ENCODE measurements around the gene RDH14.
A peak's percentile ranks its signal among the peaks of the same experiment; 100 is the strongest.

The RDH14 gene, protein sequence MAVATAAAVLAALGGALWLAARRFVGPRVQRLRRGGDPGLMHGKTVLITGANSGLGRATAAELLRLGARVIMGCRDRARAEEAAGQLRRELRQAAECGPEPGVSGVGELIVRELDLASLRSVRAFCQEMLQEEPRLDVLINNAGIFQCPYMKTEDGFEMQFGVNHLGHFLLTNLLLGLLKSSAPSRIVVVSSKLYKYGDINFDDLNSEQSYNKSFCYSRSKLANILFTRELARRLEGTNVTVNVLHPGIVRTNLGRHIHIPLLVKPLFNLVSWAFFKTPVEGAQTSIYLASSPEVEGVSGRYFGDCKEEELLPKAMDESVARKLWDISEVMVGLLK

GRCh38 chr2:18560031-18560796 lies at the start of gene RDH14:
Gene RDH14 (minus strand): TSS chr2:18560653. CDS start chr2:18560572, 81 bp downstream.
- DNase-seq (ENCODE audit: low read depth in 2 of 2), result peak; percentile 78 to 87

DNA sequence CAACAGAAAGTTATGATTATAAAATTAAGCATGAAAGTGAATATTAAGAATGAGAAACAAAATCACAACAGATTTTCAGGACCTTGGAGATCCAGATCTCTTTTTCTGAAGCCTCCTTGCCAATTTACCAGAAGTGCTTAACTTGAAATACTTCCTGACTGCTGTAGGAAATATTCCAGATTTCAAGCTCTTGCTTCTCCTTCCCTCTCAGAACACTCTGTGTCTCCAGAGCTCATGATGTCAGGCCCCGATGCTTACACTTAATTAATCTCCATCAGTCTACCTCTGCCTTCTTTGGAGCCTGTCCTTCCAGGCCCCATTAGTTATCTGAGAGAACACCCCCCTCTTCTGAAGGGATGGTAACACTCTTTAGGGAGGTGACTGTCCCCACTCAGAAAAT lies 49.6 kb upstream of the RDH14 start:
- no peak for DNase-seq (ENCODE audit: low read depth in 2 of 2)

- no peak for DNase-seq (ENCODE audit: low read depth in 2 of 2)
Observed at GRCh38 chr2:18605115-18605514, 44.7 kb upstream of the RDH14 start.

GRCh38 chr2:18604531-18604885 lies 44.1 kb upstream of the RDH14 start:
- DNase-seq (ENCODE audit: low read depth in 2 of 2), result no peak

- DNase-seq (ENCODE audit: low read depth in 2 of 2), result no peak
Observed at GRCh38 chr2:18603854-18604530, 43.5 kb upstream of the RDH14 start.

- DNase-seq (ENCODE audit: low read depth in 2 of 2), result no peak
Observed at GRCh38 chr2:18602298-18602697, 41.8 kb upstream of the RDH14 start.

DNA sequence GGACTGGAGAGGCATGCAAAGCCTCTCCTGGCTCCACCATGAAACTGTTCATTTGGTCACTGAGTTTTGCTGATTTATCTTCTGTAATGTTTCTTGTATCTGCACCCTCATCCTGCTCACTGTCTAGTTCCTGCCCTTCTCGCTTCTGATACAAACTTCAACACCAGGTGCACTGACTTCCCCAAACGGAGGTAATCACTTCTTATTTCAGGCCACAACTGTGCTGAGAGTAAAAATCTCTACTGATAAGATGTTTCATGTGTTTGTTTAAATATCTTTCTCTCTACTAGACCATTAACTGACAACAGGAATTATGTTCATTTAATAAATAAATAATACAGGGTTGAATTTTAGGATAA lies 39.8 kb upstream of the RDH14 start:
- DNase-seq (ENCODE audit: low read depth in 2 of 2), result no peak

- DNase-seq (ENCODE audit: low read depth in 2 of 2), result no peak
Observed at GRCh38 chr2:18599509-18600254, 39.2 kb upstream of the RDH14 start.

GRCh38 chr2:18598848-18599484 lies 38.5 kb upstream of the RDH14 start:
- no peak for DNase-seq (ENCODE audit: low read depth in 2 of 2)

DNA sequence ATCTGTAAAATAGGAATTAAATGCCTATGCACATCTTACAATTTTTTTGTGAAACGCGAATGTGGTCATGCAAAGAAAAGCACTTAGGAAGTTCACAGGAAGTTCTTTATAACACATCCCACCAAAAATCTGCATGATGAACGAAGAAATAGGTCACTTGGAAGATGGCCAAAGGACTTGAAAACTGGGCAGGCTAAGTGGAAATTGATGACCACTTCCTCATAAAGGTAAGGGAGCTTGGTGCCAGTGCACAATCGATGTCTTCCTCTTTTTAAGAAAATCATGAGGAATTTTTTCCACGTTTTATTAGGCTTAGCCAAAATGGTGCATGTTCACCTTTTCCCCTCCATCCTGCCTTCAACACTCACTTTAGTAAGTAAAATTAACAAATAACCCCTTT lies 37.2 kb upstream of the RDH14 start:
- no peak for DNase-seq (ENCODE audit: low read depth in 2 of 2)

- DNase-seq (ENCODE audit: low read depth in 2 of 2), result no peak
Observed at GRCh38 chr2:18596993-18597392, 36.5 kb upstream of the RDH14 start.

DNA sequence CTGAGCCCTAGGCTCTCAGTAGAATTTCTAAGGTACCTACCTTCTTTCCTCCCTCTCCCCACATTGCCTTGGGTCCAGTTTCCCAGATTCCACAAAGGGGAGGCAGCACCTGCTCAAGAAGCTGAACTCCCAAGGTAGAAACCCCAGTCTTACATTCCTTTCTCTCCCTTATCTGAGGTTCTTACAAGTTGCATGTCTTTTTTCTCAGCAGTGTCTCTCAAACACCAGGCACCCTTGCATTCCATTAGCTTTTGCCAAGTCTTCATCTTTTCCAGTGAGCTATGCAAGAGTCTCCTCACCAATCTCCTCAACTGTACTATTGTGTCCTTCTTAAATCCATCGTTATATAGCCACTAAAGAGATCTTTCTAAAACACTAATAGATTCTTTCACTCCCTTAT lies 33.0 kb upstream of the RDH14 start:
- DNase-seq (ENCODE audit: low read depth in 2 of 2), result no peak

- DNase-seq (ENCODE audit: low read depth in 2 of 2), result no peak
Observed at GRCh38 chr2:18592372-18592771, 31.9 kb upstream of the RDH14 start.

GRCh38 chr2:18589354-18589753 lies 28.9 kb upstream of the RDH14 start, which contains the start of gene NT5C1B:
Gene NT5C1B (minus strand): TSS chr2:18589569. CDS start chr2:18589468, 101 bp downstream.
- no peak for DNase-seq (ENCODE audit: low read depth in 2 of 2)

DNA sequence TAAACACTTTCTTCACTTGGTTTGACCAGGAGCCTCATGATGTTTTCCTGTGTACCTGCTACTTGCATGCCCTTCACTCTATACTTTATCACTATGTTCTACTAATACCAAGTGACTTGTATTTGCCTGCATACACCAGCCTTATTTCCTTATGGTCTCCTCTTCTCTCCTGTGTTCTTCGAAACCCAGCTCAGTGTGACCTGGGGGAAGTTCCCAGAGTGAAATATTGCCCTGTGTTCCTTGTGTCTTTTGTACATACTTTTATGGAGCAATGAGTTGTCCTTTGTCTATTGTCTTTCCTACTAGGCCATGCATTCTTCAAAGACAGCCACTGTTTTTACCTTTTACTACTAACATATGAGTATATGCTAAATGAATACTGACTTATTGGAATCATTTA lies 28.3 kb upstream of the RDH14 start:
- DNase-seq (ENCODE audit: low read depth in 2 of 2), result no peak

GRCh38 chr2:18588049-18588448 lies 27.6 kb upstream of the RDH14 start:
- no peak for DNase-seq (ENCODE audit: low read depth in 2 of 2)

DNA sequence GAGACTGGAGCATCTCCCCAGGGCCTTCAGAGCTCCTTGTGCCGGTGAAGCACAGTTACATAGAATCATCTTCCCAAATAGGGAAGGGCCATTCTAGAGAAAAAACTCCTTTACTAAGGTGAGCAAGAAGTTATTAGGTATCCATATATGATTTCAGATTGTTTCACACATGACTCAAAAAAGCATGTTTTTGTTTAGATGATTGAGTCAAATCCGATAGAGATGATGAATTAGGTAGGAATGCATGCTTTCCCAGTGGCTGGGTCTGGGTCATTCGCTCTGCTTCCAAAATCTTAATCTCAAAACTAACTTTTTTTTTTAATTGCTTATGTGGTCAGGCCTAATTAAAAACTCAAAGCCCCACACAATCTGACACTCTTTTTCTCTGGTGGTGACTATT lies 25.1 kb upstream of the RDH14 start:
- DNase-seq (ENCODE audit: low read depth in 2 of 2), result no peak

DNA sequence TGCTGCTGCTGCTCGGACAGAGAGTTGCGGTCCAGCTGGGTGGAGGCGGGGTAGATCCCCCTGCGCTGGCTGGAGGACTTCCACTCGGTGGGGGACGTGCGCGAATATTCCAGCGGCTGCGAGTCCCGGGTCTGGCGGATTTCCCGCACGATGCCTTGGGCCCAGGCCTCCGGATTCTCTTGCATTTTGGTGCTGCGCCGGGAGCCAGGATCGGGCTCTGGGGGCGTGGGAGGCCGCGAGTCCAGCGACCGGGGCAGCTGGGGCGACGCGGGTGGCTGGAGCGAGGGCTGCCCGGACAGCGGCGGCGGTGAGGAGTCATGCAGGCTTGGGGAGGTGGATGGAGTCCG lies 24.1 kb upstream of the RDH14 start:
- no peak for DNase-seq (ENCODE audit: low read depth in 2 of 2)

DNA sequence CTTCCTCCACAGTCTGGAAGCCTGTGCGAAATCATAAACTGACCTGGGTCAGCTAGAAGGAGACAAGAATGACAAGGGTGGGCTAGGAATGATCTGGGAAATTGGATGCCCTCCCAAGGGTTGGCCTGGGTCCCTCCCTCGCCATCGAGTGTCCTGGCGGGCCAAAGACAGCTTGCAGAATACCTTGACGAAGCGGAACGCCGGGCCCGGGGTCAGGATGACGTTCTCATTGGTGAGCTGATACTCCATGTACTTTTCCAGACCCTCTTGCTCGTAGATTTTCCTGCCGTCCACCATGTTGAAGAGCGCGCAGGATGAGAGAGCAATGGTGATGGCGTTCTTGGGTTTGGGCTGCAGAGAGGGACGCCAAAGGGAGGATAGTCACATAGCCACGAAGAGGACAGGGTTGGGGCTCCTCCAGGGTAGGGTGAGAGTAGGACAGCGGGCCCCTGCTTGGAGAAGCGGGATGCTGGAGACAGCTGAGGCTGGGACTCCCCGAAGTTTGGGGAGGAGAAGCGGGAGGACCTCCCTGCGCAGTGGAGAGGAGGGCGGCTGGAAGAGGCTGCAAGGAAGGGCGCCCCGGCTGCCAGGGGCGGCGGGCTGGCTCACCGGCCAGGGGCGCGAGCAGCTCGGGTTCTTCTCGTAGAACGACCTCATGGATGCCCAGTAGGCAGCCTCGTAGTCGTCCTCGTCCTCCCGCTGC lies 23.6 kb upstream of the RDH14 start:
- no peak for DNase-seq (ENCODE audit: low read depth in 2 of 2)

GRCh38 chr2:18580606-18581005 lies 20.2 kb upstream of the RDH14 start:
- no peak for DNase-seq (ENCODE audit: low read depth in 2 of 2)

DNA sequence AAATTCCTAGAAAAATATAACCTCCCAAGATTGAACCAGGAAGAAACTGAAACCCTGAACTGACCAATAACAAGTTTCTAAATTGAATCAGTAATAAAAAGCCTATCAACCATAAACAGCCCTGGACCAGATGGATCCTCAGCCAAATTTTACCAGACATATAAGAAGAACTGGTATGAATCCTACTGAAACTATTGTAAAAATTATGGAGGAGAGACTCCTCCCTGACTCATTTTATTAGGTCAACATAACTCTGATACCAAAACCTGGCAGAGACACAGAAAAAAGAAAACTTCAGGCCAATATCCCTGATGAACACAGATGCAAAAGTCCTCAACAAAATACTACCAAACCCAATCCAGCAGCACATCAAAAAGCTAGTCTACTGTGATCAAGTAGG lies 17.6 kb upstream of the RDH14 start:
- no peak for DNase-seq (ENCODE audit: low read depth in 2 of 2)

Measured in stimulated activated CD4-positive, alpha-beta T cell treated with anti-CD3 and anti-CD28 coated beads, Interleukin-4, amount 100 ng/mL, for 48 hours (primary cell).